ENCODE measurements around the gene TRIM67.
"Not testable (repeated sequence)": the region's sequence is repeated elsewhere in the genome, so short reads cannot be mapped to it uniquely, and the experiment has no call there.

TRIM67 gene

GRCh38 chr1:231161667-231162296 lies at the start of gene TRIM67:
TSS of gene TRIM67 (plus strand) at chr1:231162058. CDS start at chr1:231162970, 912 bp downstream.
- DNase-seq: no peak

GRCh38 chr1:231116738-231117137 lies 45.1 kb upstream of the TRIM67 start:
- no peak for DNase-seq

GRCh38 chr1:231118704-231119453 lies 43.0 kb upstream of the TRIM67 start:
- DNase-seq: no peak

GRCh38 chr1:231121533-231121932 lies 40.3 kb upstream of the TRIM67 start:
- no peak for DNase-seq

GRCh38 chr1:231122143-231122542 lies 39.7 kb upstream of the TRIM67 start:
- DNase-seq: no peak

GRCh38 chr1:231124746-231125145 lies 37.1 kb upstream of the TRIM67 start:
- no peak for DNase-seq

- DNase-seq: no peak
These were observed 35.8 kb upstream of the TRIM67 start for GRCh38 chr1:231125972-231126580.

GRCh38 chr1:231127106-231127505 lies 34.8 kb upstream of the TRIM67 start:
- DNase-seq: not testable (repeated sequence)

- DNase-seq: not testable (repeated sequence)
These were observed 33.4 kb upstream of the TRIM67 start for GRCh38 chr1:231128471-231128870.

- DNase-seq: no peak
These were observed 31.3 kb upstream of the TRIM67 start for GRCh38 chr1:231130544-231130943.

GRCh38 chr1:231132591-231132990 lies 29.3 kb upstream of the TRIM67 start:
- not testable (repeated sequence) for DNase-seq

- no peak for DNase-seq
These were observed 27.2 kb upstream of the TRIM67 start for GRCh38 chr1:231134624-231135023.

GRCh38 chr1:231138236-231138635 lies 23.6 kb upstream of the TRIM67 start:
- no peak for DNase-seq

GRCh38 chr1:231139125-231139649 lies 22.7 kb upstream of the TRIM67 start:
- DNase-seq: no peak

- DNase-seq: no peak
These were observed 21.9 kb upstream of the TRIM67 start for GRCh38 chr1:231139659-231140654.

- no peak for DNase-seq
These were observed 17.3 kb upstream of the TRIM67 start for GRCh38 chr1:231144416-231145193.

- DNase-seq: no peak
These were observed 14.0 kb upstream of the TRIM67 start for GRCh38 chr1:231147896-231148295.

GRCh38 chr1:231151811-231152210 lies 10.0 kb upstream of the TRIM67 start:
- no peak for DNase-seq

- DNase-seq: no peak
These were observed 8.1 kb upstream of the TRIM67 start for GRCh38 chr1:231153726-231154125.

- DNase-seq: no peak
These were observed 6.0 kb upstream of the TRIM67 start for GRCh38 chr1:231155808-231156207.

- no peak for DNase-seq
These were observed 4.5 kb upstream of the TRIM67 start for GRCh38 chr1:231157311-231157710.

- DNase-seq: not testable (repeated sequence)
These were observed 3.7 kb upstream of the TRIM67 start for GRCh38 chr1:231158141-231158540.

Data from inflammatory macrophage treated with lipopolysaccharide for 4 hours (primary cell).